K562 (cell line): Measurements from ENCODE around the gene SLC45A3. TPM values are rescaled to one million over a fixed set of nuclear protein-coding genes. Genes with fewer than 3 reads are reported as not detected.

ENCODE experiments used
- ATAC-seq: fragments of 200-7000 bp; cut with Tn5 transposase; 3 replicates; pipeline ENCODE4 v1.9.1; 2020; ENCODE audit warnings: moderate library complexity
- BruUV-seq: library from RNA; stranded (reverse); fragments of 400-500 nt; replicated peaks from 2 replicates; lab custom pipeline; 2021; lab: Mats Ljungman, UMichigan
- CTCF ChIA-PET: fragments of 300-600 bp; formaldehyde crosslinking; extraction: SDS; loops from one replicate; lab custom pipeline; 2021; ENCODE audit warnings: low intra/inter-chr PET ratio; lab: Yijun Ruan, JAX
- POLR2A ChIA-PET: fragments of 300-600, 350-650 bp; sonication (Branson Sonifier 250); formaldehyde crosslinking; extraction: SDS; loops from one replicate; lab custom pipeline; 2021; ENCODE audit warnings: antibody characterized with exemption, inconsistent platforms; lab: Yijun Ruan, JAX
- DNase-seq, 4 experiments: peaks; one replicate each; pipeline versions ENCODE4 v3.0.0 to v3.0.0-alpha.2; 2011 to 2018; ENCODE audit warnings: low spot score in 3 of 4, mixed read lengths in 3 of 4; ENCODE audit errors: extremely low read depth in 1 of 4
- FAIRE-seq: peaks from 2 replicates; lab custom pipeline; 2011; peaks lifted over from hg19 to GRCh38; lab: Jason Lieb, UNC
- H2AFZ ChIP-seq: 2 replicates; pipeline ENCODE4 v1.6.0; 2011; ENCODE audit warnings: low read depth, low read length, control low read depth, inconsistent platforms
- H3K27ac ChIP-seq: fragments of 200-600 bp; 3 replicates; pipeline ENCODE4 v1.8.0; 2011; ENCODE audit warnings: low read depth, mild to moderate bottlenecking, control low read depth, inconsistent platforms, low read length, moderate library complexity, mixed read lengths; ENCODE audit errors: extremely low read depth
- H3K27me3 ChIP-seq, 2 experiments: fragments of 300-600 bp in 1 of 2; 2 replicates in 1 of 2; 3 replicates in 1 of 2; pipeline versions ENCODE4 v1.6.0 to v1.8.0; 2011; ENCODE audit warnings: inconsistent platforms in 2 of 2, low read length in 2 of 2, mild to moderate bottlenecking in 1 of 2, mixed read lengths in 1 of 2, moderate library complexity in 1 of 2; ENCODE audit not compliant: control insufficient read depth in 2 of 2, insufficient read depth in 2 of 2
- H3K36me3 ChIP-seq: fragments of 300-600 bp; 3 replicates; pipeline ENCODE4 v1.8.0; 2011; ENCODE audit warnings: mild to moderate bottlenecking, low read length, inconsistent platforms; ENCODE audit not compliant: control insufficient read depth, insufficient read depth
- H3K4me1 ChIP-seq, 2 experiments: fragments of 200-600 bp in 1 of 2; replicated peaks in 1 of 2; 2 replicates in 1 of 2; 3 replicates in 1 of 2; pipeline versions ENCODE4 v1.5.1 to v1.8.0; 2011; ENCODE audit warnings: inconsistent platforms in 2 of 2, low read length in 2 of 2, mild to moderate bottlenecking in 1 of 2, mixed read lengths in 1 of 2, moderate library complexity in 1 of 2; ENCODE audit not compliant: control insufficient read depth in 2 of 2, insufficient read depth in 2 of 2
- H3K4me2 ChIP-seq: 2 replicates; pipeline ENCODE4 v1.6.1; 2011; ENCODE audit warnings: low read length, control low read depth, inconsistent platforms, mixed read lengths; ENCODE audit not compliant: insufficient read depth
- H3K4me3 ChIP-seq: fragments of 200-600 bp; sonication (generic), shearing (Covaris generic); 2 replicates; pipeline ENCODE4 v1.5.1; 2016; ENCODE audit warnings: control low read depth, inconsistent platforms
- H3K79me2 ChIP-seq: fragments of 200-600 bp; 3 replicates; pipeline ENCODE4 v1.8.0; 2011; ENCODE audit warnings: low read length, inconsistent platforms; ENCODE audit not compliant: control insufficient read depth, insufficient read depth
- H3K9ac ChIP-seq, 2 experiments: 2 replicates each; pipeline versions ENCODE4 v1.6.0 to v1.6.1; 2011; ENCODE audit warnings: low read depth in 2 of 2, low read length in 2 of 2, control low read depth in 1 of 2, inconsistent platforms in 1 of 2, mild to moderate bottlenecking in 1 of 2, mixed read lengths in 1 of 2; ENCODE audit not compliant: insufficient read depth in 1 of 2
- H3K9me1 ChIP-seq: one replicate; pipeline ENCODE4 v1.6.0; 2011; ENCODE audit warnings: inconsistent platforms, mild to moderate bottlenecking, low read length, moderate library complexity; ENCODE audit not compliant: control insufficient read depth, insufficient read depth
- H3K9me3 ChIP-seq: replicated peaks from 2 replicates; pipeline ENCODE4 v1.5.1; 2011; ENCODE audit warnings: low read depth, low read length, inconsistent platforms; ENCODE audit not compliant: control insufficient read depth, insufficient read depth
- H4K20me1 ChIP-seq: replicated peaks from 2 replicates; pipeline ENCODE4 v1.6.1; 2011; ENCODE audit warnings: low read length, inconsistent platforms, mixed read lengths; ENCODE audit not compliant: control insufficient read depth, insufficient read depth
- CSDE1 ChIP-seq, 2 experiments: fragments of 450-650 bp; IDR thresholded peaks; 2 replicates each; pipeline ENCODE4 v1.6.1; 2016; ENCODE audit warnings: mild to moderate bottlenecking in 1 of 2
- ERF ChIP-seq: fragments of 450-650 bp; formaldehyde crosslinking; IDR thresholded peaks from 2 replicates; pipeline ENCODE4 v1.4.0; 2020; ENCODE audit warnings: mild to moderate bottlenecking, mixed read lengths
- HDAC6 ChIP-seq: IDR thresholded peaks from 2 replicates; pipeline ENCODE4 v1.6.1; 2012; ENCODE audit warnings: low read depth, mild to moderate bottlenecking, control low read depth, inconsistent platforms, low read length, moderate library complexity
- IFI16 ChIP-seq: fragments of 250-450 bp; sonication (Bioruptor Pico); IDR thresholded peaks from 2 replicates; pipeline ENCODE4 v2.1.2; 2022; ENCODE audit warnings: mild to moderate bottlenecking, inconsistent platforms
- L3MBTL2 ChIP-seq: fragments of 450-650 bp; IDR thresholded peaks from 2 replicates; pipeline ENCODE4 v1.6.1; 2016; ENCODE audit warnings: mild to moderate bottlenecking, moderate library complexity
- MEIS2 ChIP-seq: fragments of 450-650 bp; IDR thresholded peaks from 2 replicates; pipeline ENCODE4 v1.6.1; 2014; ENCODE audit warnings: mild to moderate bottlenecking; ENCODE audit not compliant: partially characterized antibody
- MTA2 ChIP-seq: fragments of 450-650 bp; IDR thresholded peaks from 2 replicates; pipeline ENCODE4 v1.6.1; 2016; ENCODE audit warnings: low read depth
- MYNN ChIP-seq, 2 experiments: sonication (generic); formaldehyde crosslinking in 1 of 2; IDR thresholded peaks; 2 replicates each; pipeline versions ENCODE4 v1.5.0 to v1.6.1; 2016 to 2020; ENCODE audit warnings: antibody characterized with exemption in 1 of 2, missing genetic modification reagents in 1 of 2
- NR2C2 ChIP-seq, 2 experiments: fragments of 200-800 bp in 1 of 2; sonication (Bioruptor generic) in 1 of 2; sonication (generic) in 1 of 2; formaldehyde crosslinking in 1 of 2; IDR thresholded peaks; 2 replicates each; pipeline versions ENCODE4 v1.6.1 to v1.8.0; 2016 to 2022; ENCODE audit warnings: mild to moderate bottlenecking in 1 of 2, missing compliant biosample characterization in 1 of 2, missing genetic modification characterization in 1 of 2, missing genetic modification reagents in 1 of 2
- PRMT5 ChIP-seq: sonication (generic); formaldehyde crosslinking; IDR thresholded peaks from 2 replicates; pipeline ENCODE4 v1.5.0; 2020; ENCODE audit warnings: missing genetic modification reagents
- RB1 ChIP-seq: fragments of 450-650 bp; IDR thresholded peaks from 2 replicates; pipeline ENCODE4 v1.6.1; 2017; ENCODE audit warnings: low read depth, mild to moderate bottlenecking
- SMARCB1 ChIP-seq: IDR thresholded peaks from 2 replicates; pipeline ENCODE4 v1.6.1; 2011; ENCODE audit warnings: improper control_type of control experiment, low read depth; ENCODE audit not compliant: insufficient read length
- ZNF184 ChIP-seq: sonication (generic); formaldehyde crosslinking; IDR thresholded peaks from 2 replicates; pipeline ENCODE4 v1.5.0; 2020; ENCODE audit warnings: missing genetic modification reagents
- ZNF551 ChIP-seq: fragments of 250-450 bp; sonication (Bioruptor Pico); IDR thresholded peaks from 2 replicates; pipeline ENCODE4 v1.5.0; 2021; ENCODE audit warnings: mild to moderate bottlenecking, moderate library complexity
- ZNF584 ChIP-seq: fragments of 200-800 bp; sonication (Bioruptor generic); IDR thresholded peaks from 2 replicates; pipeline ENCODE4 v1.6.1; 2016; ENCODE audit warnings: low read depth, mild to moderate bottlenecking, missing genetic modification characterization, missing compliant biosample characterization
- WGBS: fragments of 100-300 bp; shearing (Covaris generic); methylation state at CpG from one replicate; pipeline ENCODE4 v1.1.6; 2016; ENCODE audit warnings: low coverage, mixed read lengths; ENCODE audit not compliant: insufficient coverage; ENCODE audit errors: missing lambda C conversion rate; 5-methylcytosine and 5-hydroxymethylcytosine counted together
- in situ Hi-C: fragments of 300-500 bp; cut with MboI; formaldehyde crosslinking; loops from 4 replicates; pipeline ENCODE4 v1.15.0; 2018; ENCODE audit warnings: inconsistent platforms, mixed read lengths
- intact Hi-C: fragments of 100-400 bp; cut with micrococcal nuclease; formaldehyde crosslinking; loops from 2 replicates; pipeline ENCODE4 v1.14.2; 2022
- polyA plus RNA-seq, 8 experiments: library from polyadenylated mRNA; depleted of rRNA in 4 of 8; stranded (reverse) in 5 of 8; unstranded in 3 of 8; fragments of >200 nt; fragmentation: Nextera tagmentation in 2 of 8; fragmentation: Illumina TruSeq in 1 of 8; extraction: Ambion mirVana in 2 of 8; extraction: Trizol in 1 of 8; gene quantifications; 2 replicates each; pipeline versions ENCODE4 v1.2.1 to v1.2.3, GENCODE V29; 2011 to 2014; ENCODE audit warnings: inconsistent platforms in 1 of 8, missing spikeins in 1 of 8
- total RNA-seq, 7 experiments: library from RNA; depleted of rRNA in 6 of 7; stranded (reverse); fragments of >200 nt in 6 of 7; fragmentation: Illumina TruSeq in 2 of 7; extraction: Trizol in 2 of 7; gene quantifications; 2 replicates each; pipeline versions ENCODE4 v1.2.1 to v1.2.3, GENCODE V29; 2011 to 2021; ENCODE audit warnings: low replicate concordance in 1 of 7
- TF ChIP-seq, protein P1 (sequence below): sonication (generic); formaldehyde crosslinking; IDR thresholded peaks from 2 replicates; pipeline ENCODE4 v1.8.0; 2022; ENCODE audit warnings: mild to moderate bottlenecking, missing genetic modification reagents
- TF ChIP-seq, protein P2 (sequence below): sonication (generic); formaldehyde crosslinking; IDR thresholded peaks from 2 replicates; pipeline ENCODE4 v1.9.0; 2022; ENCODE audit warnings: mild to moderate bottlenecking, missing genetic modification reagents

SLC45A3 gene
- total and polyA plus RNA-seq, 9 of the 15 experiments (the other 6 are each of a cell fraction or from before 2014, with no cell fraction given) = 0.06 to 3.3 (median 1.3) TPM

GRCh38 chr1:205668951-205669340, 11.4 kb downstream of the SLC45A3 start (continued):
- TF ChIP-seq, protein P1, sequence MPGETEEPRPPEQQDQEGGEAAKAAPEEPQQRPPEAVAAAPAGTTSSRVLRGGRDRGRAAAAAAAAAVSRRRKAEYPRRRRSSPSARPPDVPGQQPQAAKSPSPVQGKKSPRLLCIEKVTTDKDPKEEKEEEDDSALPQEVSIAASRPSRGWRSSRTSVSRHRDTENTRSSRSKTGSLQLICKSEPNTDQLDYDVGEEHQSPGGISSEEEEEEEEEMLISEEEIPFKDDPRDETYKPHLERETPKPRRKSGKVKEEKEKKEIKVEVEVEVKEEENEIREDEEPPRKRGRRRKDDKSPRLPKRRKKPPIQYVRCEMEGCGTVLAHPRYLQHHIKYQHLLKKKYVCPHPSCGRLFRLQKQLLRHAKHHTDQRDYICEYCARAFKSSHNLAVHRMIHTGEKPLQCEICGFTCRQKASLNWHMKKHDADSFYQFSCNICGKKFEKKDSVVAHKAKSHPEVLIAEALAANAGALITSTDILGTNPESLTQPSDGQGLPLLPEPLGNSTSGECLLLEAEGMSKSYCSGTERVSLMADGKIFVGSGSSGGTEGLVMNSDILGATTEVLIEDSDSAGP (CRISPR knock-in tag) = no peak
- TF ChIP-seq L3MBTL2 (peak; percentile 92), MEIS2 (no peak), PRMT5 (no peak), HDAC6 (no peak)
- TF ChIP-seq, protein P2, sequence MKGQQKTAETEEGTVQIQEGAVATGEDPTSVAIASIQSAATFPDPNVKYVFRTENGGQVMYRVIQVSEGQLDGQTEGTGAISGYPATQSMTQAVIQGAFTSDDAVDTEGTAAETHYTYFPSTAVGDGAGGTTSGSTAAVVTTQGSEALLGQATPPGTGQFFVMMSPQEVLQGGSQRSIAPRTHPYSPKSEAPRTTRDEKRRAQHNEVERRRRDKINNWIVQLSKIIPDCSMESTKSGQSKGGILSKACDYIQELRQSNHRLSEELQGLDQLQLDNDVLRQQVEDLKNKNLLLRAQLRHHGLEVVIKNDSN (CRISPR knock-in tag) = peak; percentile 34; the same call in 1 of the 2 replicates

- no peak for DNase-seq
- FAIRE-seq = no peak
- ATAC-seq = no peak
- no peak overlapping the region for H2AFZ ChIP-seq
- peaks cover 22% of the 10 kb centered on the region; the same call in 1 of the 2 replicates for H4K20me1 ChIP-seq
- POLR2A ChIA-PET = interaction anchor here (0.6 to 2.2 kb wide), 4 partner anchors 11 to 480 kb away, joined by 3 to 8 read pairs (median 4); no protein-coding TSS in a partner anchor
- H3K4me1 ChIP-seq = peaks cover 9 to 23% of the 10 kb centered on the region in 2 experiments; a peak in 4 of 5 replicates
- H3K27me3 ChIP-seq = peaks cover 0 to 12% of the 10 kb centered on the region in 2 experiments; a peak in 1 of 5 replicates
- no peak overlapping the region for H3K4me3 ChIP-seq
- intact Hi-C loops = no loop called here
- BruUV-seq = no TSS peak
- no peak overlapping the region for H3K27ac ChIP-seq
- CTCF ChIA-PET = interaction anchor here (1.6 kb wide), 1 partner anchor 43 kb away, joined by 6 read pairs; no protein-coding TSS in a partner anchor
- H3K9me3 ChIP-seq = no peaks in the 10 kb centered on the region
- no peaks in the 10 kb centered on the region for H3K36me3 ChIP-seq
- H3K9ac ChIP-seq = no peak overlapping the region
- no peak overlapping the region for H3K4me2 ChIP-seq
- no peaks in the 10 kb centered on the region for H3K9me1 ChIP-seq
- WGBS = 34% methylated on average over 11 of the region's 11 CpGs
- in situ Hi-C loops = no loop called here
- H3K79me2 ChIP-seq = no peaks in the 10 kb centered on the region
- TF ChIP-seq CSDE1 (IDR thresholded peaks at IDR 0.05) = no peak
- no peak for TF ChIP-seq NR2C2 (CRISPR knock-in tag; IDR thresholded peaks at IDR 0.05)
- no peak for TF ChIP-seq NR2C2 (tag; IDR thresholded peaks at IDR 0.05)
- no peak for TF ChIP-seq SMARCB1
- TF ChIP-seq IFI16 (CRISPR knock-in tag) = no peak
- no peak for TF ChIP-seq ERF (CRISPR knock-in tag)
- TF ChIP-seq MYNN (IDR thresholded peaks at IDR 0.05) = no peak
- no peak for TF ChIP-seq MYNN (CRISPR knock-in tag; IDR thresholded peaks at IDR 0.05)
- no peak for TF ChIP-seq MTA2
- no peak for TF ChIP-seq RB1
- TF ChIP-seq ZNF584 (CRISPR knock-in tag) = no peak
- TF ChIP-seq ZNF184 (CRISPR knock-in tag) = no peak
- TF ChIP-seq ZNF551 = no peak
Measured at GRCh38 chr1:205667909-205668643, 12.2 kb downstream of the SLC45A3 start.
